Superior temporal gyrus (tissue), 1 donor: ENCODE measurements around the gene C2.
A peak's percentile ranks its signal among the peaks of the same experiment; 100 is the strongest.

ENCODE experiments used
- DNase-seq: peaks from one replicate; pipeline ENCODE4 v3.0.0-alpha.2; 2016; ENCODE audit errors: extremely low spot score

C2 gene

DNA sequence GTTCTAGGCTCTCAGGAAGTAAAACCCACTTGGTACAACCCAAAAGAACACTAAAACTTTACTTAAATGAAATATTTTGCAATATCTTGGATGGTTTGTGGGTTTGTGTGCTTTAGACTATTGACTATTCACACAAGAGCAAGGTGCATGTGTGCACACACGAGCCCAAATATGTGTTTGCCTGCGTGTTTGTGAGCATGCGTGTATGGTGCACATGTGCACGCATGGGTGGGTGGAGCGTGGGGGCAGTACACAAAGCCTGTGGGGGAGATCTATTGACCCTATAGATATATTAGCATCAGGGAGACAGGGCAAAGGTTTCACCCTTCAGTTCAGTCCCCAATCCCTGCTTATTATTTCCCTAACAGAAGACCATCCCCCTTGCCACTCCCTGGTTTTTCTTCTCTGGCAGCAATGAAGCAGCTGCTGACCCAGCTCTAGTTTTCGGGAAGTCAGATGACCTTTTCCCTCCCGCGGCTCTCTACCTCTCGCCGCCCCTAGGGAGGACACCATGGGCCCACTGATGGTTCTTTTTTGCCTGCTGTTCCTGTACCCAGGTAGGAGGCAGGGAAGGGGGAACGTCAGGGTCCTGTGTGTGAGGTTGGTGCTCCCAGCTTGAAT, at the start of gene C2:
Gene C2, plus strand, starts transcription at position 476 of the 621 bp plus-strand sequence. Its CDS starts 36 bp downstream, at position 512.
- no peak for DNase-seq

DNA sequence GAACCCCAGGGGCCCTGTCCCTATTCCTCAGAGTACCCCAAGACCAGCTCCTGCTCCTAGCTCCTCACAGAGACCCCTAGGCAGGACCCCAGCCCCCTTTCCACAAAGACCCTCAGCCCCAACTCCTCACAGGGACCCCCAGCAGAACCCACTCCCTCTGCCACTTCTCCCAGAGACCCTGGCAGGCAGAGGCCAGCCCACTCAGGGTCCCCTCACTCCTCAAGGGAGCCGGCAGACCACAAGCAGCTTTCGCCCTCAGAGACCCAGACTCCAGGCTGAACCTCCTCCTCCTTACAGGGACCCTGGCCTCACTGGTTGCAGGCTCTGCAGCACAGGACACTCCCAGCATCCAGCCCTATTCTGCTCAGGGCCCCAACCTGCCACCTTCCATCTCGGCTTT, 49.3 kb upstream of the C2 start:
- DNase-seq = no peak

DNA sequence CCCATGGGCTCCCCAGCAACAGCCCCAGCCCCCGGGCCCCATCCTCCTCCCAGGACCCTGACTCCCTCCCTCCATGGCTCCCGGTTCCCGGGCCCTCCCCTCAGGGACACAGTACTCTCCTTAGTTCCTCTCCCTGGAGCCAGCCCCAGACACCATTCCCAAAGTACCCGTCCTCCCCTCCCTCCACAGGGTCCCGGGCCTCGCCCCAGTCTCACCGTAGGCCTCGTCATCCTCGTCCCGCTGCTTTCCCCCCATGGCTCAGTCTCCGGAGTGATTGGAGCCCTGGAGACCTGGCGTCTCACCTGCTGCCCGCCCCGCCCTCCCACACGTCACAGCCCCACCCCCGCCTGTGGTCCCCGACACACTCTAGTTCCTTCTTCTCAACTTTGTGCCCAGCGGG, 48.8 kb upstream of the C2 start, which contains the start of gene SLC44A4:
Gene SLC44A4, minus strand, starts transcription at position 272 of the 400 bp plus-strand sequence. Its CDS starts 17 bp downstream, at position 255.
- DNase-seq = no peak

DNA sequence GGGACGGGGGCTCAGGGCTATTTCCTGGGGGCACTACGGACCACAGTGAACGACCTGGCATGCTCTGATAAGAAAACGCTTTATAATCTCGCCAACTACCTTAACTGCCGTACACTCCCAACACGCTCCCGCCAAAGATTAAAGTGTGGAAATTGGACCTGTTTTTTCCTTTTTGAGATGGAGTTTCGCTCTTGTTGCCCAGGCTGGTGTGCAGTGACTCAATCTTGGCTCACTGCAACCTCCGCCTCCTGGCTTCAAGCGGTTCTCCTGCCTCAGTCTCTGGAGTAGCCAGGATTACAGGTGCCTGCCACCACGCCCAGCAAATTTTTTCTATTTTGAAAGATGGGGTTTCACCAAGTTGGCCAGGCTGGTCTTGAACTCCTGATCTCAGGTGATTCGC, 48.4 kb upstream of the C2 start:
- DNase-seq = no peak

DNA sequence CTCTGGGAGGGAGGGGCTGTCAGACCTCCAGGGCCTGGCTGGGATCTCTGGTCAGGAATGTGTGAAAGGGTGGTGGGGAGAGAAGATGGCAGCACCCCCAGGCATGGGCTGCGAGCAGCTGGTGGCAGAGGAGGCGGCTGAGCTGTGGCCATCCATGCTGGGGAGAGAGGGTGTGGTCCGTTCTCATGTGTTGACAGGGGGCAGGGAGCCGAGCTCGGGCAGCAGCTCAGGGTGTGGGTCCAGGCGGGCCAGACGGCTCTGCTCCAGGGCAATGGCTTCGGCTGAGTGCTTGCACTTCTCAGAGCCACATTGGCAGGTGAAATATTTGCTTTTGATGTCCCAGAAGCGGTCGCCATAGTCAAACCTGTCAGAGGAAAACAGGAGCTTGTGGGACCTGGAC, 47.6 kb upstream of the C2 start:
- no peak for DNase-seq

DNA sequence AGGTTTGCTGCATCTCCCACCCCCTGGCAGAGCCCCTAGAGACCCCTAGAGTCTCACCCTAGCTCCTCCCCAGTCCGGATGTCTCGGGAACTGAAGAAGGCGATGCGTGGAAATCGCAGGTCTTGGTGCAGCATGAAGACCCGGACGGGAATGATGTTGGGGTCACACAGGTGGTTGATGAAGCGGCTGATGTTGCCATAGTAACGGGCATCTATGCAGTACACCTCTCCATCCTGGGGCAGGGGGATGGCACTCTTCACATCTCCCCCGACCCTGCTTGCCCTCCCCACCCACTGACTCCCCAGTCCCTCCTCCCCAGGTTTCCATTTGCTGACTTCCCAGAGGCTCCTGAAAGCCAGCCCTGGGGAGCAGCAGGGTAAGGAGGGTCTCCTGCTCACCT, 46.9 kb upstream of the C2 start:
- no peak for DNase-seq

DNA sequence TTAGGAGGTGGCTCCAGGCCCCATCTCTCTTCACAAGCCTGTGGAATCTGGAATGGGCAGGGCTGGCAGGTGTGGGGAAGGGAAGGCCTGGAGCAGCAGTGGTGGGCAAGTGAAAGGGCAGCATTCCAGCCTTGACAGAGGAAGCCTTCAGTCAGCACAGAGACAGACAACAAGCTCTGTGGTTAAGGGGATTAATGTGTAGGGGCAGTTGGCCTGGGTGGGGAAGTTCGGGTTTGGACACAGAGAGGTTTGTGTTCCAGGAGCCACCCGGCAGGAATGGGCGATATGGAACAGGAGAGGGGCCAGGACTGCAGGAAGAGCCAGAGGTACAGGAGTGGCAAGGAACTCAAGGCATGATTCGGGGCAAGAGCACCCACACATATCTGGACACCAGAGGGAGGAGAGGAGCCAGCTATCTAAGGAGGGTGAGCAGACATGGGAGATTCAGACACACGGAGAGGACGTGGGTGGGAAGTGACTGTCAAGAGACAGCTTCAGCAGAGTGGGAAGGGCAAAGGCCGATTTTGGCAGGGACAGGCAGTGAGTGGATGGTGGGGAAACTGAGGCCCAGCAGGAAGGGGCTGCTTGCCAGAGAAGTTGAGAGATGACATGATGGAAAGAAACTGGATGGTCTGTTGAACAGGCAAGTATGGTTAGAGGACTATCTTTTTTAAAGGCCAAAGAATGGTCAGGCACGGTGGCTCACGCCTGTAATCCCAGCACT, 46.2 kb upstream of the C2 start:
- no peak for DNase-seq

DNA sequence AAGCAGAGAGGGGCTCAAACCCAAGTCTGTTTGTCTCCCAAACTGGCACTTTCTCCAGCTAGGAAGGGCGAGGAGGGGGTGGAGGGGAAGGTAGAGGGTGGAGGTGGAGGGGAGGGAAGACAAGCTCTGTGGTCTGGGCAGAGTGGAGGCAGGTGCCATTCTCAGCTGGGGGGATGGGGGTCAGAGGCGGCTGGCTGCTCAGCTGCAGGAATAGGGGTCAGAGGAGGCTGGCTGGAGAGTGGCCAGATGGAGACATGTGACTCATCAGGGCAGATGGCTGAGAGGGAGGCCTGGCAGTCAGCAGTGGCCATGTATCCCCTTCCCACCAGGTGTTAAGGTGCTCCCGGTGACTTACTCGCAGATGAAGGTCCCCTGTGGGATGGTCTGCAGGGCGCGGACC, 45.2 kb upstream of the C2 start:
- DNase-seq = no peak

DNA sequence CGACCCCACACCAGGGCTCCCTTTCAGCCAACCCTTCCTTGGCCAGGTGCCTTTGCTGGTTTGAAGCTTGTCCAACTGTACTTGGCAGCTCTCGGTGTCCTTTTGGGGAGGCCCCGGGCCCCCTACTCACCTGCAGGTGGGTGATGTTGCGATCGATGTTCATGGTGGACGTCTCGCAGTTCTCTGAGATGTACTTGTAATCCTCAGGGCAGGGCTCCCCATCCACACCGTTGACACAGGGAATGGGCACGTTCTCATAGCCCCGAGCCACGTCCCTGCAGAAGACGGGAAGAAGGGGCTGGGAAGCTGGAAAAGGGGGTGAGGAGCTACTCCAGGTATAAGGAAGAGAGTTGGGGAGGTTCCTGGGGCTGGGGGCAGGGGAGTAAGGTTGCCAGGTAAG, 43.8 kb upstream of the C2 start:
- DNase-seq = no peak

DNA sequence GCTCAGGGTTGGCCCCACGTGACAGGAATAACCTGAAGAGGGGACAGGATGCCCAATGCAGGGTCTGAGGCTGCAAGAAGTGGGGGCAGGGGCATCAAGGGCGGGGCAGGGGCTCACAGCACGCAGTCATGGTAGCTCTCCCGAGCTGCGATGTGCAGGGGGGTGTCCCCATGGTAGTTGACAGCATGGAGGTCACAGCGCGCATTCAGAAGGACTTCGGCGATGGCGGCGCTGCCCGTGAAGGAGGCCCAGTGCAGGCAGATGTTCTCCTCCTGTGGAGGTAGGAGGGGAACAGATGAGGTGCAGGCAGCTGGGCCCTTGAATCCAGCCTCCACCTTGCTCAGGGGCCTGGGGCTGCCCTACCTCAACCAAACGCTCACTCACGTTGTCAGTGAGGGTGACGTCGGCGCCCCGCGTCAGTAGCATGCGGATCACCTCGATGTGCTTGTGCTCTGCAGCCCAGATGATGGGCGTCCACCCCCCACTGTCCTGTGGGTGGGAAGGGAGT, 42.9 kb upstream of the C2 start:
- no peak for DNase-seq

DNA sequence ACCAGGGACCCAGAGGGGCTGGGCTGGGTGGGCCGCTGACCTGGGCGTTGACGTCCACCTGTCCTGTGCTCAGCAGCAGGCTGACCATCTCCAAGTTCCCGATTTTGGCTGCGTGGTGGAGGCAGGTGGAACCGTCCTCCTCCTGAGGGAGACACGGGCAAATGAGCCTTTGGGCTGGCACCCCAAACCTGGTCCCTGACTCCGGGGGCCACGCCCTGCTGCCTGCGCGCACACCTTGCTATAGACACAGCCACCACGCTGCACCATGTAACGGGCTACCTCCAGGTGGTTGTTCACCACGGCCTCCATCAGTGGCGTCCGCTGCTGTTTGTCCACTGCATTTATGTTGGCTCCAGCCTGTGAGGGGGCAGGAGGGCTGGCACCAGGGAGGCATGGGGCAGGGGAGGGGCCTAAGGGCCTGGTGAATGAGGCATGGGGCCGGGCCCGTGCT, 41.0 kb upstream of the C2 start:
- no peak for DNase-seq

DNA sequence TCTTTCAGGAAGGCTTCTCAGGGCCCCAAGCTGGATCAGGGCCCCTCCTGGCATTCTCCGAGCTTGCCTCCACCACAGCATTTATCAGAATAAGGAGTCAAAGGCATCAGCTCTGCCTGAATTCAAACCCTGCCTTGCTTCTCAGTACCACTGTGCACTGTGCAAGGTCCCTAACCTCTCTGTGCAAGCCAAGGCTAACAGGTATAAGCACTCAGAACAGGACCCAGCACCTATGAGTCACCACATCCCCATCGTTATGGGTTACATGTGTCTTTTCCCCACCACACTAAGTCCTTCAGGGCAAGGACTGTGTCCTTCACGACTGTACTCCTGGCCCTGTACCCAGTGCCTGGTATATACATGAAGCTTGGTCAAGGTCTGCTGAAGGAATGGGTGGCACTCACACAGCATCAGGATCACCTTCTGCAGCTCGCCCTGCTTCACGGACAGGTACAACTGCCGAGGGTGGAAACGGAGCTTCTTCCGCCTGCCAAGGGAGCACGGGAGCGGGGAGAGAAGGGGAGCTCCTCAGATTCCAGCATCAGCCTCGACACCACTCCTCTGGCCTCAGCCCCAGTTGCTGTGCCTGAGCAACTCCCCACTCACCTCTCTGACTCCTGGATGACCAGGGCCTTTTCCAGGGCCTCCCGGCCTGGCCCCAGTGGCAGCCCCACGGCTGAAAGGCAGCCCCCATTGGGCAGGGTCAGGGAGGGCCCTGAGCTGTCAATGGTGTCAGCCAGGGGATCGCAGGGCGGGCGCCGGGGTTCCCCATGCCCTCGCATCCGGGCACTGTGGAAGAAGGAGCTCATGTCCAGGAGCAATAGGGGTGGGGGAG, 40.1 kb upstream of the C2 start:
- DNase-seq = no peak

DNA sequence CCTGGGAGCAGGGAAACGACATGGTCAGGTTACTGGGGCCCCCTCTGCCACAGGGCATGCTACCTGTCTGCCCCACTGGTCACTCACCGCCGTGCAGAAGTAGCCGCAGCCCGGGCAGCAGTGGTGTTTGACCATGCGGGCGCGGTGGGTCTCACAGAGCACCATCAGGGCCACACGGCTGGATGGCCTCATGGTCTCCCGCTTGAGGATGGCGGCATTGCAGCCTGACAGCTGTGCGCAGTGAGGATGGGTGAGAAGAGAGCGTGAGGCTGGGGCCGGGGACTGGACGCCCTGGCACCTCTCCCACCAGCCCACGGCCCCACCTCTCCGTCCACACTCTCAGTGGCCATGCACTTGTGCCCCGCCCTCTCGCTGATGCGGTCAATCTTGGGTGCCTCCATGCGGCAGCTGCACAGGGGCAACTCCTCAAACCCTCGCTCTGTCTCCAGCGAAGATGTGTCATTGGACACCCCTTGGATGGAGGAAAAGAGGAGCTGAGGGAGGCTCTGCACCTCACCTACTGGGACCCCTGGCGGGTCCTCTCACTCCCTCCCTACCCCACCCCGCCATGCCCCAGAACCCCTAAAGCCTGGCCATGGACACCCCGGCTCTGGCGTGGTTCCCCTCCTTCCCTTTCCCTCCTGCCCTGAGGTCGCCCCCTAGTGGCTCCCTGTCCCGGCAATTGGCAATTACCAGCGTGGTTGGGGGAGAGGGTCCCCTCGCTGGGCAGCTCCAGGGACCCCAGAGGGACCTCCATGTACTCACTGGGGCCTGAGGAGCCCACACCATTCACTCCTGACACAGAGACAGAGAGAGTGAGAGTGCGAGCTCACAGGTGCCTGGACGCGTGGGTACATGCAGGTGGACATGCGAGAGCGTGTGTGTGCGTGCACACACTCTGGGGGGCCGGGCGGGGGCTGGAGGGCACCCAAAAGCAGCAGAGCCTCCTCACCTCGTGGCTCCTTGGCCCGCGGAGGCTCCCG, 39.0 kb upstream of the C2 start:
- no peak for DNase-seq

DNA sequence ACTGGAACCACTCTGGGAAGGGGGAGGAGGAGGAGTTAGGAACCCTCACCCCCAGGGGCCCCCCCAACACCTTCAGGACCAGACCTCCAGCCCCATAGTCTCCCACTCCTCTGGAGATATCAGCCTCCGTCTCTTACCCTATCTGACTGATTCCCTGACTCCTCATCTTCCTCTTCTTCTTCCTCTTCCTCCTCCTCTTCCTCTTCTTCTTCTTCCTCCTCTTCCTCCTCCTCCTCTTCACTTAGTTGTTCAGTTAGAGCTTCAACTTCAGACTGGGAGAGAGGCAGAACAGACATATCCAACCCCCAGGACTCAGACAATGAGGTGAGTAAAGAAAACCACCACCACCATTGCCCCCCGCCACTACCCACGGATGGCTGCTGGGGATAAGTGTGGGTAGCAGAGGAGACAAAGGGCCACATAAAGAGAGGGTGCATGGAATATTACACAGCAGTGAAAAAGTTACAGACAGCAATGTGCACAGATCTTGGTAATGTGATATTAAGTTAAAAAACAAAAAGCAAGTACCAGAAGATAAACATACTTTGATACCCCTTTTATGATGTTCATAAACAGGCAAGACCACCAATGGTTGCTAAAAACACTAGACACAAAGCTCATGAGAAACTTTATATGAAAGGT, 38.1 kb upstream of the C2 start:
- DNase-seq = no peak

DNA sequence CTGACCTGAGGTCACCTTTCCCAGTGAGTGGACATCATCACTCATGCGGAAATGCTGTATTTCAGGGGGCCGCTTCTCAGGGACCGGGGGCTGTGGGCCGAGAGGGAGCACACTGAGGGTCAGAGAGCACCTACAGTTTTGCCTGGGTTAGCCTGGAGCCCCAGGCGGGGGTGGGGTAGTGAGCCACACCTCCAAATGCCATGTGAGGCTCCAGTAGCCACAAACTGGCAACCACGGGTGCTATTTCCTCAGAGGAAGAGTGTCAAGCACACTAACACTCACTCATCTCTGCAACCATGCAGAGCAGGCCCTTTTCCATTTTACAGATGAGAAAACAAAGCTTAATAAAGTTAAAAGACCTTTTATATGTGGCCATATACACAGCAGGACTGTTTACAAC, 34.7 kb upstream of the C2 start:
- DNase-seq = no peak

DNA sequence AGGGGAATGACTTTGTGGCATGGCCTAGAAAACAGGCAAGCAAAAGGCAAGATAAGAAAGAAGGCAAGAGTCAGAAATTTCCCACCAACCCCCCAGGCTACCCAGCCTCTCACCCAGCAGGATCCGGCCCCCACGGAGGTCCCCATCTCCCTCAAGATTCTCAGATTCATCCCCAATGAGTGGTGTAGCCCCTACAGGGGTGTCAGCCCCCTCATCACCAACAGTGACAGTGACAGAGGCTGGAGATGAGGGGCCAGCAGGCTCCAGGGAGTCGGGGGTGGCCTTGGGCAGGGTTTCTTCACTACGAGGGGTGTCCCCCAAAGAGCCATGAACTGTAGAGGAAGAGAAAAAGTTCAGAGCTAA, 31.0 kb upstream of the C2 start:
- no peak for DNase-seq

DNA sequence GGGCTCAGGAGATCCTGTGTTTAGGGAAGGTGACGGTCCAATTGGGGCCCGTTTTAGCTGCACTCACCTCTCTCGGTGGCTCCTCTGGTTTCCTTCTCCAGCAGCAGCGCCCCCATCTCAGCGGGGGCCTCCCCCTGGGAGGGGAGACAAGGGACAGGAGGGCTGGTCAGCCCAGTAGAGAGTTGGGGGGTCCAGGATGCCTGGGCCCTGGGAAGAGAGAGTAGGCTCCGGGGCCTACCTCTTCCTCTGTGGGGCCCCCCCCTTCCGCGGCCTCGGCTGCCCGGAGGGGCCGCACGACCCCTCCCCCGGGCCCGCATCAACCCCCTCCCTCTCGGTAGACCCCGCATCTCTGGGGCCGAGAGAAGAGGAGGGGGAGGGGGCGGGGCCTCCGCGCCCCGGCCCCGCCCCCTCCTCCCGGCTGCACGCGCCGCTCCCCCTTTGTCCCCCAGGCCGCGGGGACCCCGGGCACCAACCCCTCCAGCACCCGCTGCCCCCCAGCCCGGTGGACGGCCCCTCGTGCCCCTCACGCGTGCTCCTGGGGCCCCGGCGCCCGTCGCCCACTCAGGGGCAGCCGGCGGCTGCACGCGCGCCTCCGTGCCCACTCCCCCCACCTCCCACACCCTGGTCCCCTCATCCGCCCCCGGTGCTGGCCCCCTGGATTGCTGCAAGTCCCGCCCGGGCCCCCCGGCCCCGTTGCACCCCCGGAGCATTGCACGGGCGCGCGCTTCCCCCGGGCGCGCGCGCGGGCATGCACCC, 30.5 kb upstream of the C2 start:
- no peak for DNase-seq

DNA sequence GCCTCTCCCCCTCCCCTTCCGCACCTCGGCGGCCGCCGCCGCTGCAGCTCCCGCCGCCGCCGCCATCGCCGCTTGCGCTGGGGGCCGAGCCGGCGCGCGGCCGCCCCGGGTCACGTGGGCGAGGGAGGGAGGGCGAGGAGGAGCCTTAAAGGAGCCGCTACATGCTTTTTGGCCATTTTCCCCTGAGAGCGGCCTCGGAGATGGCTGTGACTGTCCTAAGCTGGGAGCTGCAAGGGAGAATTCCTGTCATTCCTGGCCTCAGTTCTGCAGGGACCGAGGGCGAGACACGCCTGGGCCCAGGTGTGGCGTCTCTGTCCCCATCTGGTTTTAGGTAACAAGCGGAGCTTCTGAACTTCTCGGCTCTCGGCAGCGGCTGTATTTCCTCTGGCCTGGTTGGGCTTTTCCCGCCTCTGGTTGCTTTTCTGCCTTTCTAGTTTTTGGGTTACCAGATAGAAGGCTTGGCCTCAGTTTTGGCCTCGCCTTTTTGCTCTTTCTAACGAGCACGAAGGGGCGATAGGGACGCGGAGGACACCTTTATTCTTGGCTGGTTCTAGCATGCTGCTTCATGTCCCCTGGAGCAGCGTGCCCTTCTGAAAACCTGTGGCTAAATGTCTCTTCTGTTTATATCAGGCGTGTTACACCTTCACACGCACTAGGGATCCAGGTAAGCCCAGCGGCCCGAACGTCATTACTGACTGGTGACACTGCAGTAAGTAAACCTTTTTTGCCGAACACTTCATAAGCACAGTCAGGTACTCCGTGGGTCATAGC, 29.7 kb upstream of the C2 start, which contains the start of gene EHMT2:
Gene EHMT2, minus strand, starts transcription at position 87 of the 771 bp plus-strand sequence. Its CDS starts 21 bp downstream, at position 66.
- DNase-seq = peak; percentile 94

DNA sequence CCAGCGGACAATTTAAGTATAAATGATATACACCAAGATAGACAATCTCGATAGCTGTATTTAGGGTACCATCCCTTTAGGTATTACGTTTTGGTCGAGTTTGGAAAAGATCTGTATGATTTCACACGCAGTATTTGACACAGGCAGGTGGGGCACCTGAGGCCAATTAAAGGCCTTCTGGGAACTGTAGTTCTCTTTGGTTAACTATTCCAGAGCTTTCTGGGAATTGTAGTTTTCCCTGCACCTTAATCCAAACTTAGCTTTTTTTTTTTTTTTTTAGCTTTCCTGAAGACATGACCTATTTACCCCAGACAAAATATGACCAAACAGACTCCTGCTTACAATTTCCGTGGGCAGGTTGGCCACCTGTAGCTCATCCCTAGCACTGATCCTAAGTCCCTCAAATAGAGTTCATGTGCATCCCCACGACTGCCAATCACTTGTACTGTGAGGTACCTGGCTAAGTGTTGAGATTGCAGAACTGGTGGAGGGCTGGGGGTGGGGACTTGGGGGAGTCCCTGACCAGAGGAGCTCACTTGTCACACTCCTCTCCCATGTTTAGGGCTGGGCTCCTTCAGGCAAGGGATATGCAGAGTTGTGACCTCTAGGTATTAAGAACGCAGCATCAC, 29.0 kb upstream of the C2 start:
- peak; percentile 85 for DNase-seq
